HL-60/S4 treated with retinoic acid at 250 ng/mL for 4 days and 3 days (cell line): ENCODE results near the gene RBM25.

Experiments
- in situ Hi-C: fragments of 300-500 bp; cut with MboI; formaldehyde crosslinking; loops from 2 replicates; pipeline ENCODE4 v1.7.0; 2022; ENCODE audit warnings: low sequenced_read_pairs

The RBM25 gene

DNA sequence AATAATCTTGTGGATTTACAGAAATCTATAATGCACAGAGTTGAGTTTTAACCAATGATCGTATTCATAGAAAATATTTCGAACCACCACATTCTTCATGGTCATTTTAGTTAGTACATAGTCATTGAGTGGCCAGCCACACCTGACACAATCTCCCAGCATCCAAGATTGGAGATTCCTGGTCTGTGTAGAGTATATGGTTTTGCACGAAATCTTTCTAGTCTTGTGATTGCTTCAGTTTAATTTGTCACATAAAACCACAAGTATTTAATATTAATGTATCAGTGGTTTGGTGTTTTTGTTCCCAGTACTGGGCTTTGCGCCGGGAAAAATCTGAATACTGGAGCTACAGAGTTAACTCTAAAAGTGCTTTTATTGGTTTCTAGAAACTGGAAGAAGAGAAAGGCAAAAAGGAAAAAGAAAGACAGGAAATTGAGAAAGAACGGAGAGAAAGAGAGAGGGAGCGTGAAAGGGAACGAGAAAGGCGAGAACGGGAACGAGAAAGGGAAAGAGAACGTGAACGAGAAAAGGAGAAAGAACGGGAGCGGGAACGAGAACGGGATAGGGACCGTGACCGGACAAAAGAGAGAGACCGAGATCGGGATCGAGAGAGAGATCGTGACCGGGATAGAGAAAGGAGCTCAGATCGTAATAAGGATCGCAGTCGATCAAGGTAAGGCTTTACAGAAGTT is 44.6 kb downstream of the RBM25 start:
- in situ Hi-C loops: no loop called here

DNA sequence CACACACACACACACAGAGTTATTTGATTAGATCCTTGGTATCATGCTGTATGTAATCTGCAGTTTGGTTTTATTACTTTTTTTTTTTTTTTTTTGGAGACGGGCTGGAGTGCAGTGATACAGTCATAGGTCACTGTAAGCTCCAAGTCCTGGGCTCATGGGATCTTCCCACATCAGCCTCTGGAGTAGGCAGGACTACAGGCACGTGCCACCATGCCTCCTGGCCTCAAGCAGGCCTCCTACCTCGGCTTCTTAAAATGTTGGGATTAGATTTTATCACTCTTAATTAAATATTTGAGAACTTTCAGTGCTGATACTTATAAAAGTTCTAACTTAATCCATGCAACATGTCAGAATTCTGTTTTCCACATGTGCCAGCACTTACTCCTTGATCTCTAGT is 46.7 kb downstream of the RBM25 start:
- in situ Hi-C loops: no loop called here

DNA sequence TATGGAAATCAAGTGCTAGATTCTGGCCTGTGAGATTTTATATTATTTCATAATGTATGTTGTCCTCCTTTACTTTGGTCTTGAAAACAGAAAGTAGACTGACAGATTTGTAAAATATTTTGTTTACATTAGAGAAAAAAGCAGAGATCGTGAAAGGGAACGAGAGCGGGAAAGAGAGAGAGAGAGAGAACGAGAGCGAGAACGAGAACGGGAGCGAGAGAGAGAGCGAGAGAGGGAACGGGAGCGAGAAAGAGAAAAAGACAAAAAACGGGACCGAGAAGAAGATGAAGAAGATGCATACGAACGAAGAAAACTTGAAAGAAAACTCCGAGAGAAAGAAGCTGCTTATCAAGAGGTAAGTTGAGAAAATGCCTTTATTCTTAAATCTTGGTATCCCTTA is 47.4 kb downstream of the RBM25 start:
- in situ Hi-C loops: no loop called here

DNA sequence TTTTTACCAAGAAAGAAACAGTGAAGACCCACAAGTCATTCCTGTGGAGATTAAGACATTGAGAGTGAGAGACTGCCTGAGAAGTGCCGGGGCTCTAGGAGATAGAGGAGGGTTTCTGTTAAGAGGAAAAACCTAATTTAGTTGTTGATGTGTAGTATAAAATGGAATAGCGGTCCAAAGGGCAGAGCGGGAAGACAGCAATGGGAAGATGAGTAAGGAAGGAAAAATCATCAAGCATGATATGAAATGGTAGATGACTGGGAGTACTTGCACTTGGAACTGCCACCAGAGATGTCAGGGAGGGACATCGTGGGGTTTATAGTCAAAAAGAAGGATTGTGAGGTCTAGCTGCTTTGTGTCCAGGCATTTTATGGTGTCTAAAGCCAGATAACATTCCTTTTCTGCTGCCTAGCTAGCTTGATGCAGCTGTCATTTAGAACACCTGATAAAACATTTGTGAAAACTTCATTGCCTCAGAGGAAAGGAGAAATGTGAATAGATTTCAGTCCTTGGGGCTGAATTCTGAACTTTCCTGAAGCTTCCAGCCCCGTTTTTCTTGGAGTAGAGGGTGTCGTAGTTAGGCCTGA is 57.8 kb downstream of the RBM25 start:
- in situ Hi-C loops: no loop called here

DNA sequence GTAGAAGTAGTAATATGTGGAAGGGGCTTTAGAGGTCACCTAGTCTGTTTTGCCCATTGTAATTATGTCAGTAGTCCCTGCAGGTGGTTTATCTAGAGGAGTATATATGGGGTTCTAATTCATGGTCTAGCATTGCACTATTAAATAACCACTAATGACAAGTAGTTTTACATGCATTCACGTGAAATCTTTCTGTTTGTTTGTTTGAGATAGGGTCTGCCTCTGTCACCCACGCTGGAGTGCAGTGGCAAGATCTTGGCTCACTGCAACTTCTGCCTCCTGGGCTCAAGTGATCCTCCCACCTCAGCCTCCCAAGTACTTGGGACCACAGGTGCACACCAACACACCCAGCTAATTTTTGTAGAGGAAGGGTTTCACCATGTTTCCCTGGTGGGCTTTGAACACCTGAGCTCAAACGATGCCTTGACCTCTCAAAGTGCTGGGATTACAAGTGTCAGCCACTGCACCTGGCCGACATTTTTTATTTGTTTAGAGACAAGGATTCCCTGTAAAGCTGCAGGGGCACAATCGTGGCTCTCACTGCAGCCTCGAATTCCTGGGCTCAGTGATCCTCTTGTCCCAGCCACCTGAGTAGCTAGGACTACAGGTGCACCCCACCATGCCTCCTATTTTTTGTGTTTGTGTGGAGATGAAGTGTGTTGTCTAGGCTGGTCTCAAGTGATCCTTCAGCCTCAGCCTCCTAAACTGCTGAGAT is 66.0 kb downstream of the RBM25 start:
- in situ Hi-C loops: no loop called here

DNA sequence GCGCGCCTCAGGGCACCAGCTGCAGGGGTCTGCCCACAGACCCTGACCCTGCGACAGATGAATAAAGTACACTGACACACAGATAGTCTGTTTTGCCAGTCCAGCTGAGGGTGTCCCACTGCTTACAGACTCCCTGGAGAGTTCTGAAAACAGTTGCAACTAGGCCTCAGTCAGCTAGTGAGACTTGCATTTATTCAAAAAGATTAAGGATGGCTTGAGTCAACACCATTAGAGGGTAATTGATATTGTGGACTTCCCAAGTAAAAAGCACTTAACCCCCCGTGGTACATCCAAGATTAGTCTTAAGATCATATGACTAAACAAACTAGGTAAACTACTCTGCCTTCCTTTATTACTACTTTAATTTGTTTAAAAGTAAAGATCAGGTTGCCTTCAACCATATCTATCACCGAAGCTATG is 66.8 kb downstream of the RBM25 start:
- in situ Hi-C loops: no loop called here

DNA sequence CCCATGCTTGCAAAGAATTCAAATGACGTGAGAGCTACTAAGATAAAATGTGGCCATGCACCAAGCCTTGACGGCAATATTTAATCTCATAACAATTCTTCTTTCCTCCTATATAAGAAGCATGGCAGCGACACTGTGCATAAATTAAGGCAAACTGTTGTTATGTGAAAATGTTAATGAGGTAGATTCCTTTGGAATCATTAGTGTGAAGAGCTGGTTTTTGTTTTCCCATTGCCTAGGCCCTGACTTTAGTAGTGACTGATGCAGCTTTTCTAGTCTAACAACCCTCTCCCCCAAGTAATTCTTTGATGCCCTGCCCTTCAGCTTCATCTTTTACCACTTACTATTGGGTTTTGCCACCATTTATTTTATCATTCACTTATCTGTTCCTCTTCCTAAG is 67.4 kb downstream of the RBM25 start:
- in situ Hi-C loops: no loop called here

DNA sequence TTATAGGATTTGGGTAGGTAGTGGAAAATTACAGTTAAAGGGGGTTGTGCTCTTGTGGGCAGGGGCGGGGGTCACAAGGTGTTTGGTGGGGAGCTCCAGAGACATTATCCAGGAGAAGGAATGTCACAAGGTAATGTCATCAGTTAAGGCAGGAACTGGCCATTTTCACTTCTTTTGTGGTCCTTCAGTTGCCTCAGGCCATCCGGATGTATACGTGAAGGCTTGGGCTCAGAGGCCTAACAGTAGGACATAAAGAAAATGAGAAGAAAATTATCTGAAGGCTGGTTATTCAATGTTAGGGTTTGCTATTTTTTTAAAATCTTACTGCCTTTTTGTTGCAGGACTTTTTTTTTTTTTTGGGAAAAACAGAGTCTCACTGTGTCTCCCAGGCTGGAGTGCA is 75.5 kb downstream of the RBM25 start:
- in situ Hi-C loops: no loop called here

DNA sequence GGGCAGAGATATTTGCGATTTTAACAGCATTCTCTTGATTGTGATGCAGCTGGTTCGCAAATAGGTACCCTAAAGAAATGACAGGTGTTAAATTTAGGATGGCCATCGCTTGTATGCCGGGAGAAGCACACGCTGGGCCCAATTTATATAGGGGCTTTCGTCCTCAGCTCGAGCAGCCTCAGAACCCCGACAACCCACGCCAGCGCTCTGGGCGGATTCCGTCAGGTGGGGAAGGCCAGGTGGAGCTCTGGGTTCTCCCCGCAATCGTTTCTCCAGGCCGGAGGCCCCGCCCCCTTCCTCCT is 77.7 kb downstream of the RBM25 start:
- in situ Hi-C loops: no loop called here

DNA sequence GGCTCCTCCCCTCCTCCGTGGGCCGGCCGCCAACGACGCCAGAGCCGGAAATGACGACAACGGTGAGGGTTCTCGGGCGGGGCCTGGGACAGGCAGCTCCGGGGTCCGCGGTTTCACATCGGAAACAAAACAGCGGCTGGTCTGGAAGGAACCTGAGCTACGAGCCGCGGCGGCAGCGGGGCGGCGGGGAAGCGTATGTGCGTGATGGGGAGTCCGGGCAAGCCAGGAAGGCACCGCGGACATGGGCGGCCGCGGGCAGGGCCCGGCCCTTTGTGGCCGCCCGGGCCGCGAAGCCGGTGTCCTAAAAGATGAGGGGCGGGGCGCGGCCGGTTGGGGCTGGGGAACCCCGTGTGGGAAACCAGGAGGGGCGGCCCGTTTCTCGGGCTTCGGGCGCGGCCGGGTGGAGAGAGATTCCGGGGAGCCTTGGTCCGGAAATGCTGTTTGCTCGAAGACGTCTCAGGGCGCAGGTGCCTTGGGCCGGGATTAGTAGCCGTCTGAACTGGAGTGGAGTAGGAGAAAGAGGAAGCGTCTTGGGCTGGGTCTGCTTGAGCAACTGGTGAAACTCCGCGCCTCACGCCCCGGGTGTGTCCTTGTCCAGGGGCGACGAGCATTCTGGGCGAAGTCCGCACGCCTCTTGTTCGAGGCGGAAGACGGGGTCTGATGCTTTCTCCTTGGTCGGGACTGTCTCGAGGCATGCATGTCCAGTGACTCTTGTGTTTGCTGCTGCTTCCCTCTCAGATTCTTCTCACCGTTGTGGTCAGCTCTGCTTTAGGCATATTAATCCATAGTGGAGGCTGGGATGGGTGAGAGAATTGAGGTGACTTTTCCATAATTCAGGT is 78.3 kb downstream of the RBM25 start, which contains the start of gene PSEN1:
Gene PSEN1 (plus strand): TSS at position 121 of the 839 bp plus-strand sequence. CDS start 11,513 bp downstream, outside the sequence.
- in situ Hi-C loops: no loop called here

DNA sequence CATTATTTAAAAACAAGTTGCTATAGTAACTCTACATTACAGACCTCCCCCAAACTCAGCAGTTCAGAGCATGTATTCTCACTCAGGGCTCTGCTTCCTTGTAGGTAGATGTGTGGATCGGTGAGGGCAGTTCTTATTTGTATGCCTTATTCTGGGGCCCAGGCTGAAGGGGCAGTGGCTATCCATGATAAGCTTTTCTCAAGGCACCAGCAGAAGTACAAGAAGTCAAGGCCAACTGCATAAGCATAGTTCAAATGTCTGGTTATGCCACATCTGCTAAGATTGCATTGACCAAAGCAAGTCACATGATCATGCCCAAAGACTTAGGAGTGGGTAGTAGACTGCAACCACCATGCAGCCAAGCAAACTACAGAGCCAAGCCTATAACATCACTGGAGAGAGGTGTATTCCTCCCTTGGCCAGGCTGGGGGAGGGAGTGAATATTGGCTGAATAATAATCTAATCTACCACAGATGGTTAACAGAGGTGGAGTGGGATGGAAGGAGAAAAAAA is 82.5 kb downstream of the RBM25 start:
- in situ Hi-C loops: no loop called here

DNA sequence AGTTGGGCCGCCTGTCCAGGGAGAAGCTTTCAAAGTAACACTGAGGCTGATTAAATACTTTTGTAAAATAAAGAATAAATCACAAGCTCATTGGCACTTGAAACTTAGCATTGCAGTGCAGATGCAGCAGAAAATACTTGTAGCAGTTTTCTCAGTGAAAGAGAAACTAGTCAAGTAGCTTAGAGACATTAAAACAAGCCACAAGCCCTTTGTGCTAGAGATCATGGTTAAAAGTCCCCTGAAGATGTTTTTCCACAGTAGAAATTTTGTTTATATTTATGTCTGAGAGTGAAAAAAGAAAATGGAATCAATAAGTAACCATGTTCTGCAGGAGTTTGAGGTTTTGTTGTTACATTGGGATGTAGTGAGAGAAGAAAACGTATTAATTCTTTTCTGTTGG is 83.9 kb downstream of the RBM25 start:
- in situ Hi-C loops: no loop called here

DNA sequence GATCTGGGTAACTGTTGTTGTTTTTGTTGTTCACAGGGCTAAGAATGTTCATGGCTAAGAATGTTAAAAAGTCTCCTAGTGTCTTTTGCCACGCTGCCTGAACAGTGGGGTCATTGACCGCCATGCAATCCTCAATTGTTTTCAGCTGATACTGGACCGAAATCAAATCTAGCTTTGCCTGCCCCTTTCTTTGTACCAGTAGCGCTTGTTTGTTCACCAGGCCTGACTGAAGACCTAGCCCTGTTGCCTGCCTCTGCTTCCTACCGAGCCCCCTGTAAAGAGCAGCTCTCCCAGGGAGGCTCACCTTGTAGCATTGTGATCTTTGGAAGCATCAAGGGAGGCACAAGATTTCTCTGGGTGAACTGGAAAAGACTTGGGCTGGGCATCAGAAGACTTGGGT is 84.7 kb downstream of the RBM25 start:
- in situ Hi-C loops: no loop called here

DNA sequence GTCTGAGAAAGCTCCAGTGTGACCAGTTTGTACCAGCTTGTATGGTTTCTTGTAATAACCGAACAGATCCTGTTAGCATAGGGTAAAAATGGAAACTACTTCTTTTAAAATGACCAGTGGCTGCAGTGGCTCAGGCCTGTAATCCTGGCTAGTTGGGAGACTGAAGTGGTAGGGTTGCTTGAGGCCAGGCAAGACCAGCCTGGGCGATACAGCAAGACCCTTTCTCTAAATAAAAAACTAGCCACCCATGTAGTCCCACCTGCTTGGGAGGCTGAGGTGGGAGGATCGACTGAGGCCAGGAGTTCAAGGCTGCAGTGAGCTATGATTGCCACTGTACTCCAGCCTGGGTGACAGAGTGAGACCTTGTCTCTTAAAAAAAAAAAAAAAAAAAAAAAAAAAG is 85.3 kb downstream of the RBM25 start:
- in situ Hi-C loops: no loop called here

DNA sequence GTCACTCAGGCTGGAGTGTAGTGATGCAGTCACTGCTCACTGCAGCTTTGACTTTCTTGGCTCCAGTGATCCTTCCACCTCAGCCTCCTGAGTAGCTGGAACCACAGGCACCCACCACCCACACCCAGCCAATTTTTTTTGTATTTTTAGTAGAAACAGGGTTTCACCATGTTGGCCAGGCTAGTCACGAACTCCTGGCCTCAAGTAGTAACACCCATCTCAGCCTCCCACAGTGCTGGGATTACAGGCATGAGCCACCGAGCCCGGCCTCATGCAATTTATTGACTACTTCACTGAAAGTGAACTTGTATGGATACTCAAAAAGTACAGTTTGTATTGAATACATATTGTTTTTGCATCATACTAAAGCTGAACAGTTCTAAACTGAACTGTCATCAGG is 87.0 kb downstream of the RBM25 start:
- in situ Hi-C loops: no loop called here

DNA sequence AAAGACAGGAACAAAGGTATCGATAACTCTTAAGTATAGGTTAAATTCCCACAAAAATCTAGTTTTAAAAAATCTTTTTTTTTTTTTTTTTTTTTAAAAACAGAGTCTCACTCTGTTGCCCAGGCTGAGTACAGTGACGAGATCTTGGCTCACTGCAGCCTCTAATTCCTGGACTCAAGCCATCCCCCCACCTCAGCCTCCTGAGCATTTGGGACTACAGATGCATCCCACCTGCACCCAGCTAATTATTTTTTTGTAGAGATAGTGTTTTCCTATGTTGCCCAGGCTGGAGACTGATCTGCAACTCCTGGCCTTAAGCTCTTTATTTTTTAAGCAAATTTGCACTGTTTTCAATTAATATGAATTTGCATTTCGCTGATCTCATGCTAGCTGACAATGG is 87.8 kb downstream of the RBM25 start:
- in situ Hi-C loops: no loop called here

DNA sequence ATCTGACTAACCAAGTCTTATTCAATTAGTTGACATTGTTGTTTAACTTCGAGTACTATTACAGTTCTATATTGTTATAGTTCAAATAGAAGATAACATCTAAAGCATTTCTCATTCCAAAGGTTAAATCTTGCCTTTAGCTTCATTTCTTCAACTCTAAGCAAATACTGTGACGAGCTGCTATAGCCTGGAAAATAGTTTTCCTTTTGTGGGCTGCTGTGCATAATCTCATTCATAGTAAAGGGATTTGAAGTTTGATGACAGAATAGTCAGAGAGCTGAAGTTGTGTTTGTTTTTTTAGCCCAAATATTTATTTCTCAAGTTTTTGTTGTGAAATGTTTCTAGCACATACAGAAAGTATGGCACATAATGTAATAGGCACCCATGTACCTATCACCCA is 91.4 kb downstream of the RBM25 start:
- in situ Hi-C loops: no loop called here

DNA sequence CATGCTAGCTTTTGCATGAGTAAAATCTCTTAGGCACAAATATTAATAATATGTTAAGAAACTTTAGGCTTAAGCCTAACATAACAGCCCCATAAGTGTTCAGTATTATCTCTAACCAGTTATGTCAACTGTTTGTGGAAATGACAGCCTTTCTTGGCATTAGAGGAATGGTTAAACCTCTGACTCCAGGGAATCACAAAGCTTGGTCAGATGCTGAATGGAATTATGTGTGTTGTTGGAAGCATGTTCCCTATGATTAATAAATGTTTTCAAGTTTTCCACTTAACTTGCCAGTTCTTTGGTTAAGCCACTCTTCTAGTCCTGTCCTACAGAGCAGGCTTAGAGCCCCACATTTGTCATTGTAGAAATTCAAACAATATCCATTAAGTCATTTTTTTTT is 94.9 kb downstream of the RBM25 start:
- in situ Hi-C loops: no loop called here

DNA sequence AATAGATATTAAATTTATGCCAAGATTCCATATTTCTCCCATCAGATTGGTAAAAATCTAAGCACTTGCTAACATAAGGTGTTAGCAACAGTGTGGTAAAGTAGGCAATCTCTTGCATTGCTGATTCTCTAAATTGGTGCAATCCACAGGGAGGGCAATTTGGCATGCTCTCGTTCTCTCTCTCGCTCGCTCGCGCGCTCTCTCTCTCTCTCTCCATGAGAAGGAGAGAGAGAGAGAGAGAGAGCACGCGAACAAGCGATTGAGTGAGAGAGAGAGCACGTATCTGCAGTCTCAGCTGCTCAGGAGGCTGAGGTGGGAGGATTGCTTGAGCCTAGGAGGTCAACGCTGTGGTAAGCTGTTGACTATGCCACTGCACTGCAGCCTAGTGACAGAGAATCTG is 103.9 kb downstream of the RBM25 start:
- in situ Hi-C loops: no loop called here

DNA sequence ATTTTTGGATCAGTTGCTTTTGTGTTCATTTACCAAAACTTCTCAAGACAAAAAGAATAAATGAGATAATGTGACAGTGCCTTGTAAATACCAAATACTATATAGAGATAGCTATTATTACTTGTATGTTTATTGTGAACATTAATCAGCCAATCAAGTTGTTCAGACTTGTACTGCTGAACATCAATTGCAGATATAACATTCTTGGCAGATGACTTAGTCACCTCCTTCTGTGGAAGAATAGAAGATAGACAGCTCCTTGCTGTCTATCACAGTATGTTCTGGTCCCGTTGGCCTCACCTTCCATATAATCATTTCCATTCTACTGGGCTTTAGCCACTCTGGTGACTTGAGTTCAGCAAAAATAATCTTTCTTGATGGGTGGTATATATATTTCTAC is 108.1 kb downstream of the RBM25 start:
- in situ Hi-C loops: no loop called here

DNA sequence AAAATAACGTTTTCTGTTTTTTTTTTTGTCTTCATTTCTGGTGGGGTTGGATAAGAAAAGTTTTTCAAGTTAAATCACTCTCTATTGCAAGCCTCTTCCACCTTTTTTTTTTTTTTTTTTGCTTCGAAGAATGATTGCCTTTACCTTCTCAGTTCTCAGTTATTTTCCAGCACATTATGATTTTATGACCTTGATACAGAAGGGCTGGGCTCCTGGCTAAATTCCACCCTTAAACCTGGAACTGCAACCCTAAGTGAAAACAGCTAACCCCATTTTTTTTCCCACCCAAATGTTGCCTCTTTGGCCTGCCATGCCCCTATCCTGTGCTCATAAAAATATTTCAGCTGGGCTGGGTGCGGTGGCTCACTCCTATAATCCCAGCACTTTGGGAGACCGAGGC is 109.4 kb downstream of the RBM25 start:
- in situ Hi-C loops: no loop called here
